ENCODE data around the gene MRPS7.
A peak's percentile ranks its signal among the peaks of the same experiment; 100 is the strongest.
"Not testable (repeated sequence)": the region's sequence is repeated elsewhere in the genome, so short reads cannot be mapped to it uniquely, and the experiment has no call there.

The MRPS7 gene

GRCh38 chr17:75244133-75244866 lies 17.4 kb upstream of the MRPS7 start:
- no peak for DNase-seq

DNA sequence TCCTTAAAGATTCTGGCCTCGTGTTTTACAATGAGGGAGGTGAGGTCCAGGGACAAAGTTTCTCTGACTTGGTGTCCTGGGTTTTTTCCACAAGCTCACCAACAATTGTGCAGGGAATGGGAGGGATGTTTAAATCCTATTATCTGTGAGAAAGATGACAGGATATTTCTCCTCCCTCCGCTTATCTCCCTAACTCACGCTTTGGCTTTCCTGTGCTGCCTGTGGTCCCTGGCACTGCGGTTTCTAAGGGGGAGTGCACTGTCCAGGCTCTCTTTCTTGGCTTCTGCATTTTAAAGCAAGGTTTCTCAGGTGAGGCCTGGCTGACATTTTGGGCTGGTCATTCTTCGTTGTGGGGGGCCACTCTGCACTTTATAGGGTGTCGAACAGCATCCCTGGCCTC lies 16.7 kb upstream of the MRPS7 start:
- no peak for DNase-seq

DNA sequence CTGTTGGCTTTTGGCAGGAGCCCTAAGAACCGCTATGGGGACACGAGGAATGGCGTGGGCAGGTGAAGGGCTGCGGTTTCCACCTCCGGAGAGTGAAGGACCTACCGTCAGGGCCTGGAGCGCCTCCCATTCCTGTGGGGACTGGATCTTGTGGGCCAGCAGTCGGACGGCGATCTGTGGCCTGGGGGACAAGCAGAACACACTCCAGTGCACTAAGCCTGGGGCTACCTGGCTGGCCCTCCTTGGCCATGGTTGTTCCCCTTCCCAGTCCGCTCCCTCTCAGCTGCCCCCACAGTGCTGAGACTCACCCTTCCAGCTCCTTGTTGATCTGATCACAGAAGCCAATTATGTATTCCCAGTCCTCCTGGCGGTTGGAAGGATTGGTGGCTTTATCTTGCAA lies 15.3 kb upstream of the MRPS7 start:
- no peak for DNase-seq

DNA sequence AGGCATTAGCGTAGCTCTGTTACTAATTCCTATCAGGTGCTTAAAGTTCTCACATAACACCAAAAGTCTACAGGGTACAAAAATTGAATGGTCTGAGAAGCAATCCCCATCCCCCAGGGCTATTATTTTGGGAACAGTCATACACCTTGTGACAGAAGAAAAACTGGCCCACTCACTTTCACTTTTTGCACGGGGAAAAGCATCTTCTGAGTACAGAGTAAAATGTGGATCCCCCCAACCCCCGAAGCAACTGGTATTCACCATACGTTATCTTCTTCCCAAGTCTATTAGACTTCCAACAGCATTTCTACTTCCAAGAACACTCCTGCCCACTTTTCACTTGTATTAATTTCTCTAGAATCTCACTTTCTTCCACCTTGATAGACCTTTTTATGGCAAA lies 12.1 kb upstream of the MRPS7 start:
- DNase-seq = no peak

GRCh38 chr17:75250009-75250471 lies 11.6 kb upstream of the MRPS7 start:
- no peak for DNase-seq

GRCh38 chr17:75252039-75252816 lies 9.5 kb upstream of the MRPS7 start:
- no peak for DNase-seq

GRCh38 chr17:75255954-75256698 lies 5.6 kb upstream of the MRPS7 start:
- DNase-seq = not testable (repeated sequence)

GRCh38 chr17:75257228-75257627 lies 4.5 kb upstream of the MRPS7 start:
- not testable (repeated sequence) for DNase-seq

- DNase-seq = no peak
These were observed 891 bp upstream of the MRPS7 start for GRCh38 chr17:75260641-75261335.

GRCh38 chr17:75262112-75262606 lies 480 bp downstream of the MRPS7 start:
- no peak for DNase-seq

GRCh38 chr17:75263055-75263454 lies 1.4 kb downstream of the MRPS7 start:
- no peak for DNase-seq

DNA sequence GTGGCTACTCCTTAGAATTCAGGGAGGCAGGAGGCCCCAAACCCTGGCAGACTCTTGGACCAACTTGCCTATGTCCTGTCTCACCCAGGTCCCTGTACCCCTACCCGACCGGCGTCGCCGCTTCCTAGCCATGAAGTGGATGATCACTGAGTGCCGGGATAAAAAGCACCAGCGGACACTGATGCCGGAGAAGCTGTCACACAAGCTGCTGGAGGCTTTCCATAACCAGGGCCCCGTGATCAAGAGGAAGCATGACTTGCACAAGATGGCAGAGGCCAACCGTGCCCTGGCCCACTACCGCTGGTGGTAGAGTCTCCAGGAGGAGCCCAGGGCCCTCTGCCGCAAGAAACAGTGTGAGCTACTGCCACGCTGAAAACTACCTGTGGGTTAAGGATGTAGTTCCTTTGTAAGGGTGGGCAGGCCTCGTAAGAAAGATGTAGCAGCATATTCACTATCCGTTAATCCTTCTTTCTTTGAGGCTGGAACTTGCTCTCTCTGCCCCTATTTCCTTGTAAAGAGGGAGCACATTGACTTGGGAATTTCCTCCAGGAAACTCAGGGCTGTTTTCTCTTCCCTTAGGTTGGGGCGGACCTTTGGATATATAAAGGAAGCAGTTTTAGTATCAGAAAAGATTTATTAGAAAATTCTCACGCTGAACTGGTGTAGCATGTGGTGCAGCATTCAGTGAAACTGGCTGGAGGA lies 4.1 kb downstream of the MRPS7 start:
- no peak for DNase-seq

DNA sequence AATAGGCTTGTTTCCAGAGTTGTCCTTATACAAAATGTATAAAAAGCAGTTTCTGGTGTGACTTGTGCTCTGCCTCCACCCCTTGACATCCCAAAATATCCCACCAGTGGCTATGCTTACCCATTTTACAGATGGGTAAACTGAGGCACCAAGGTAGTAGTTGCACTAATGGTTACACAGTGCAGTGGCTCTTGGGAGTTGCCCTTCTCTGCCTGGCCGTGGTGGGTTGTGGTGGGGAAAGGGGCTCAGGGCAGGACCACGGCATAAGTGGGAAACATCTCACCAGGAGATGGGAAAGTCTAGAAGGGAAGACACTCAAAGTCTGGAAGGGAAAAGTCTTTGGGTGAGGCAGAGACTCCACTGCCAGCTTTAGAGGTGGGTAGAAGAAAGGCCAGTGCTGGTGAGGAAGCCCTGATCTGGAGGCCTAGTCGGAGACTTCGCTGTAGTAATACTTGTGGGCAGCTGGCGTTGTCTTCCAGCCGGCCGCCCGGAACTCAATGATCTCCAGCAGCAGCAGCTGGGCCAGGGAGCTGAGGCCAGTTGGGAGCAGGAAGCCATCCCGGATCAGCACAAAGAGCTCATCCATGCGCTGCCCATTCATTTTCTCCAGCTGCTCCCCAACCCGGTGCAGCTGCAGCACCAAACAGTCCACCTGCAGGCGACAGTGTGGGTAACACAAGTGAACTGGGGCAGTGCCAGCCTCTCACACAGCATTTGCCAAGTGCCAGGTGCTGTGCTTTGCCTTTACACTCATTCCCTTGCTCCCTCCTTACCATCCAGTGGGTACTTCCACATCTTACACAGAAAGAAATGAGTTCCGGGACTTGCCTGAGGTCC lies 4.9 kb downstream of the MRPS7 start:
- no peak for DNase-seq

DNA sequence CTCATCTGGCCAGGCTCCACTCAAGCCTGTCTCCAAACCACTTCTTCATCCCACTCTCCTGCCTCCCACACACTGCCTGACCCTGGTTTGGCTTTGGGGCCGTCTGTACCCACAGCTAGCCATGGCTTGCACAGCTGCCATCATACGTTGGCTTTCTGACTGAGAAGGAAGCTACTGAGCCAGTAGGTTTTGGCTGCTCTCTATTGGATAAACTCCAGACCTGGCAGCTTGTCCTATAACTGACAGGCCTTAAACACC lies 5.4 kb downstream of the MRPS7 start:
- DNase-seq = no peak

DNA sequence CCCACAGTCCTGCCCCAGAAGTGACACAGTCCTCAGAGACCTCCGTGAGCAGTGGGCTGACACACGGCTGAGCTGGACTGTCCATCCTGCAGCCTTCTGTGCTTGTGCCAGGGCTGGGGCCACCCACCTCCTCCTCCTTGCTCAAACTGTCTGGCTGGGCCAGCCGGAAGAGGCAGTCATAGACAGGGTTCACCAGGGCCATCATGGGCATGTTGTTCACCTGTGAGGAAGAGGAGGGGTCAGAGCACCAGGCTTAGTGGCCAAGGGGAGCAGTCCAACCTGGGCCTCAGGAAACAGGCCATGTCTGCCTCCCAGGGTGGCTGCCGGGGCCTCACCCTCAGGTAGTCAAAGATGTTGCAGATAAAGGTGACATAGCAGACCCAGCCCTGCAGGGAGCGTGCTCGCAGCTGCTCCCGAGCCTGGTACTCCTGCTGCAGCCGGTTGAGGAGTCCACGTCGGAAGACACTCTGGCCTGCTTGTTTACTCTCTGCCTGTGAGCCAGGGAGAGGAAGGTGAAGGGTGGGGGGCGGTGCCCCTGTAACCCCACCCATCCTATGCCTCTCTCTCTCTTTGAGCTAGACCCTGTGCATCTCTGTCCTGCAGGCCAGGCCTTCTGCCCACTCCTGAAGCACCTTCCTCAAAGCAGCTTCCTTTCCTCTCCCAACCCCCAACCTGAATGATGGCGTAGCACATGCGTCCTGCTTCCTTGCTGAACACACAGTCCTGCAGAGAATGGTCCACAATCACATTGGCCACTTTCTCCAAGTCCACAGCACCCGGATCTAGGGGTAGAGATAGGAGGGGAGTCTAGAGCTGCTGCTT lies 5.9 kb downstream of the MRPS7 start:
- DNase-seq = no peak

- DNase-seq = no peak
These were observed 8.2 kb downstream of the MRPS7 start for GRCh38 chr17:75269844-75270217.

GRCh38 chr17:75270218-75270965 lies 8.7 kb downstream of the MRPS7 start:
- DNase-seq = peak; percentile 65

DNA sequence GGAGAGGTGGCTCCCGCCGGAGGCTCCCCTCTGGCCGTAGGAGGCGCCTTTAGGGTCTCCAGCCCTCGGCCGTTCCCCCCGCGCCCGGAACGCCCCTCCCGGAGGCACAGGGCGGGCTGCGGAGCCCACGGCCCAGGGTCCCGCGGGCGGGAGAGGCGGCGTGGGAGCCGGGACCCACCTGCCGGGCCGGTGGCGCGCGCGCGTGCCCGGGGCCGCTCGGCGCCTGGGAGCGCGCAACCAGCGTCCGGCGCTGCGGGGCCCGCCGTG lies 9.2 kb downstream of the MRPS7 start, which contains the start of gene MIF4GD:
Gene MIF4GD (minus strand): TSS at position 266 of the 267 bp plus-strand sequence. CDS start 1,036 bp downstream, outside the sequence.
- no peak for DNase-seq

DNA sequence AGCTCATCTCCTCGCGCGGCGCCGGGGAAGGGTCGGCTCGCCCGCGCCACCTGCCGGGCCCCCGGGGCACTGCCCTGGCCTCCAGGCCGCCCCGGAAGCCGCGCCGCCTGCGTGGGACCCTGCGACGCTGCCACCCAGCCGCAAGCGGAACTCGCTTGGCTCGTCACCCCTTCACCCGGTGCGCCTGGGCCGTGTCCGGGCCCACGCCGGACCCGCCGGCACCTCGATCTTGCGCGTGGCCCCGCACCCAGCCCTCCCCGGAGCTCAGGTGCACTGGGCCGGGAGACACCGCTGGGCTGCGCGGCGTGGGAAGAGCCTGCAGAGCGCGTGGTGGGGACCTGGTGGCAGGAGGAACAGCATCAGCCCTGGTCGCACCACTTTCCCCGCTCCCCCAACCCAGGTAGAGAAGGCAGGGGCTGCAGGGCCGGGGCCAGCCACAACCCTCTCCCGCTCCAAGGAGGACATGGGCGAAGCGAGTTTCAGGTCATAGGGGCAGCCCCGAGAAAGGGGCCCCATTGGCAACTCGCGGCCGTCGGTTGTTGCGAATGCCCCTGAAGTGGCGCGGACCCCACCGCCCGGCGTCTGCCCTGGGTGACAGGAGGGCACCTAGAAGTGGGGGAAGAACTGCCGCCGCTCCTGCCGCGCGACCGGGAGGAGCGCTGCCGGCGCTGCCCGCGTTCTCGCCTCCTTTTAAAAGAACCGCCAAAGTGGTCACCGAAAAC lies 9.7 kb downstream of the MRPS7 start:
- peak; percentile 74 for DNase-seq

Data from NCI-H1436 (cell line).